ENCODE results near the gene PDLIM5.

The PDLIM5 gene

DNA sequence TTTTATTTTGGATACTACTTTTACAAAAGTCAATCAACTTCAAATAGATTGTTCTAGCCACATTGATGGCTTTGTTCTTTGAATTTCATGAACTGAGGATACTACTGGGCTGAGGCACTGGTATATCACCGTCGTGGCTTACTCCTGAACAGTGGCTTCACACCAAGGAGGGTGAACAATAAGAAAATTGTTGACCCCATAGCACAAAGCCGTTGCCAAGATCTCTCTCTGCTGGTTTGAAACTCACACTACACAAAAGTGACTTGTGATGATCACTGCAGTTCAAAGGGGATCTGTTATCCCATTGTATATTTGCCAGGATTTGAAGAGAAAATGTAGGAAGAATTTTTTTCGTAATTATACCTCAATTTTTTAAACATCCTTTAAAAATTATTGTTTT is 119.6 kb downstream of the PDLIM5 start:
- Histone ChIP-seq H3K9ac (ENCODE audit: low read depth, low read length) (no peak overlapping the region), H3K4me1 (ENCODE audit: control insufficient read depth, insufficient read depth, low read length) (peaks cover 6% of the 10 kb centered on the region), H3K9me3 (ENCODE audit: control insufficient read depth, insufficient read depth, low read length) (no peaks in the 10 kb centered on the region), H3K4me3 (ENCODE audit: low read depth, low read length) (no peak overlapping the region), H3K36me3 (ENCODE audit: control insufficient read depth, insufficient read depth, low read length) (no peaks in the 10 kb centered on the region), H3K27me3 (ENCODE audit: control insufficient read depth, insufficient read depth, low read length) (no peaks in the 10 kb centered on the region)

DNA sequence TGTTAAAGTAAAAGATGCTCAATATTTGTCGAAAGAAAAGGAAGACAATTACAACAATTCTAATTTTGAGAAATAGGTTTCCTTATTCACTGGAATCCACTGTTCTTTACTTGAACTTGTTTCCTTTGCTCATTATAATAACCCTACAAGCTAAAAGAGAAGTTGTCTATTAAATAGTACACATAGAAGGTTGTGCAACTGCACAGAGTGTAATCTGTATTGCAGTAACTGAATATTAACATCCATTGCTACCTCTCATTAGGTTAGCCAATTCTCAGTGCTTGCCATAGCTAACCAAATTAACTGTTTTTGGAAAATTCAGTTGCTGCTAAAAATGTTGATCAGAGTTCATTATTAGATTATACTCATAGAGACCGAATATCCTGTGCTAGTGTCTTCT is 120.0 kb downstream of the PDLIM5 start:
- H3K9ac ChIP-seq (ENCODE audit: low read depth, low read length) = no peak overlapping the region
- H3K4me1 ChIP-seq (ENCODE audit: control insufficient read depth, insufficient read depth, low read length) = peaks cover 6% of the 10 kb centered on the region
- no peaks in the 10 kb centered on the region for H3K9me3 ChIP-seq (ENCODE audit: control insufficient read depth, insufficient read depth, low read length)
- no peak overlapping the region for H3K4me3 ChIP-seq (ENCODE audit: low read depth, low read length)
- H3K36me3 ChIP-seq (ENCODE audit: control insufficient read depth, insufficient read depth, low read length) = no peaks in the 10 kb centered on the region
- H3K27me3 ChIP-seq (ENCODE audit: control insufficient read depth, insufficient read depth, low read length) = no peaks in the 10 kb centered on the region

DNA sequence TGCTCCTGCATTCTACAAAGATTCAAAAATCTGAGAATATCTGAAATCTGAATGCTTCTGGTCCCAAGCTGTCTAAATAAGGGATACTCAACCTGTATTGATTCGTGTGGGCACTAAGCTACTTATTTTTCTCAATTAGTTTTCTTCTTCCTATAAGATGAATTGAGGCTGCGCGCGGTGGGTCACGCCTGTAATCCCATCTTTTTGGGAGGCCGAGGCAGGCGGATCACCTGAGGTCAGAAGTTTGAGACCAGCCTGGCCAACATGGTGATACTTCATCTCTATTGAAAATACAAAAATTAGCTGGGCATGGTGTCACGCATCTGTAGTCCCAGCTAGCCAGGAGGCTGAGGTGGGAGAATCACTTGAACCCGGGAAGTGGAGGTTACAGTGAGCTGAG is 122.3 kb downstream of the PDLIM5 start:
- Histone ChIP-seq H3K9me3 (ENCODE audit: control insufficient read depth, insufficient read depth, low read length) (no peaks in the 10 kb centered on the region), H3K9ac (ENCODE audit: low read depth, low read length) (no peak overlapping the region), H3K4me3 (ENCODE audit: low read depth, low read length) (no peak overlapping the region), H3K36me3 (ENCODE audit: control insufficient read depth, insufficient read depth, low read length) (no peaks in the 10 kb centered on the region), H3K4me1 (ENCODE audit: control insufficient read depth, insufficient read depth, low read length) (peaks cover 6% of the 10 kb centered on the region), H3K27me3 (ENCODE audit: control insufficient read depth, insufficient read depth, low read length) (no peaks in the 10 kb centered on the region)

DNA sequence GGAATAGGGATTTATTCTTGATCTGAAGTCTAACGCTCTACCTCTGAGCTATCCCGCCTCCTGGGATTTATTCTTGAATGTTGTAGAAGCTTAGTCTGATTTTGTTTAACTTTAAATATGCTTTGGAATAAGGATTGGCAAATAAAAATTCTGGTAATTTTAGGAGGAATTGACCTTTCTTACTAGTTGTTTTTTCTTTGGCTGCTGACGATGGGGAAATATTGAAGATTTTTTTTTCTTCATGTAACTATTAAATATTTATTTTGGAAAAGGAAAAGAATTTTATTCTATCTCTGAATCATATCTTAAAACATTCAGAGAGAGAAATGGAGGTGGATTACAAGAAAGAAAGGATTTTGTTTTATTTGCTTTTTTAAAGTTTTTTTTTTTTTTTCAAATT is 122.9 kb downstream of the PDLIM5 start:
- no peaks in the 10 kb centered on the region for H3K9me3 ChIP-seq (ENCODE audit: control insufficient read depth, insufficient read depth, low read length)
- H3K27me3 ChIP-seq (ENCODE audit: control insufficient read depth, insufficient read depth, low read length) = no peaks in the 10 kb centered on the region
- no peak overlapping the region for H3K4me3 ChIP-seq (ENCODE audit: low read depth, low read length)
- no peak overlapping the region for H3K9ac ChIP-seq (ENCODE audit: low read depth, low read length)
- H3K36me3 ChIP-seq (ENCODE audit: control insufficient read depth, insufficient read depth, low read length) = no peaks in the 10 kb centered on the region
- H3K4me1 ChIP-seq (ENCODE audit: control insufficient read depth, insufficient read depth, low read length) = peaks cover 6% of the 10 kb centered on the region

DNA sequence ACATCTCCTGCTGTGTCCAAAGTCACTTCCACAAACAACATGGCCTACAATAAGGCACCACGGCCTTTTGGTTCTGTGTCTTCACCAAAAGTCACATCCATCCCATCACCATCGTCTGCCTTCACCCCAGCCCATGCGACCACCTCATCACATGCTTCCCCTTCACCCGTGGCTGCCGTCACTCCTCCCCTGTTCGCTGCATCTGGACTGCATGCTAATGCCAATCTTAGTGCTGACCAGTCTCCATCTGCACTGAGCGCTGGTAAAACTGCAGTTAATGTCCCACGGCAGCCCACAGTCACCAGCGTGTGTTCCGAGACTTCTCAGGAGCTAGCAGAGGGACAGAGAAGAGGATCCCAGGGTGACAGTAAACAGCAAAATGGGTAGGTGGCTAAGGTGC is 123.9 kb downstream of the PDLIM5 start:
- H3K4me3 ChIP-seq (ENCODE audit: low read depth, low read length) = no peak overlapping the region
- H3K9me3 ChIP-seq (ENCODE audit: control insufficient read depth, insufficient read depth, low read length) = no peaks in the 10 kb centered on the region

DNA sequence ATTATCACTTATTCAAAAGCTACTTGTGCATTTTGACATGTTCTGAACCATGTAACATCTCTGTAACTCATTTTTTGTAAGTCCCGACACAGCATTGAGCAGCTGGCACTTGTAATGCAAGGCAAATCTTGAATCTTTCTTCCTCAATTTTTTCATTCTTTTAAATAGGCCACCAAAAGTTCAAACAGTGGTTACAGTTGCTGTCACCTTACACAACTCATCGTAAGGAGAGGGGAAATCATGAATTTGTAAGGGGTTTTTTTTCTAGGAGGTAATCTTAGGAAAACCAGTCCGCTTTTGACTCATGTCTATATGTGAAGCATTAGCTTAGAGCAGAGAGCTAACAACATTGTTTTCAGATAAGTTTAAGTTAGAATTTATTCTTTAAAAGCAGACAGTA is 124.5 kb downstream of the PDLIM5 start:
- H3K36me3 ChIP-seq (ENCODE audit: control insufficient read depth, insufficient read depth, low read length) = no peaks in the 10 kb centered on the region
- no peaks in the 10 kb centered on the region for H3K9me3 ChIP-seq (ENCODE audit: control insufficient read depth, insufficient read depth, low read length)
- H3K27me3 ChIP-seq (ENCODE audit: control insufficient read depth, insufficient read depth, low read length) = no peaks in the 10 kb centered on the region
- H3K4me3 ChIP-seq (ENCODE audit: low read depth, low read length) = no peak overlapping the region
- H3K9ac ChIP-seq (ENCODE audit: low read depth, low read length) = no peak overlapping the region
- peaks cover 6% of the 10 kb centered on the region for H3K4me1 ChIP-seq (ENCODE audit: control insufficient read depth, insufficient read depth, low read length)

More for the DNA sequence above, 123.9 kb downstream of the PDLIM5 start:
- Histone ChIP-seq H3K9ac (ENCODE audit: low read depth, low read length) (no peak overlapping the region), H3K4me1 (ENCODE audit: control insufficient read depth, insufficient read depth, low read length) (peaks cover 6% of the 10 kb centered on the region), H3K27me3 (ENCODE audit: control insufficient read depth, insufficient read depth, low read length) (no peaks in the 10 kb centered on the region), H3K36me3 (ENCODE audit: control insufficient read depth, insufficient read depth, low read length) (no peaks in the 10 kb centered on the region)

DNA sequence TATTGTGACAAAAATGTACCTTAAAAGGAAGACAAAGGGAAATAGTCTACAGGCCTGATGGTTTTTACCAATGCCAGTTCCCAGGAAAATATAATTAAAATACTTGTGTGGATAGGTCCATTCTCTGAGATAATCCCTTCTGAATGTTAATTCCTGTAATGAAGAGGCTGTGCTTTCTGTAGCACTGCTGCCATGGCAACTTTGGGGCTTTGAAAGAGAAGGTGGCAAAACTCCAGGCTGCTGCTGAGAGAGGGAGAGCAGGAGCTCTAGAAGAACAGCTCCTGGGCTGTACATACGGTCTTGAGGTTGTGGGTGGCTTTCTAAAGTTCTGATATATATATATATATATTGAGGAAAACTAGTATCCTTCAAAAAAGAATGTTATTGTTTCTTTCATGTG is 125.4 kb downstream of the PDLIM5 start:
- Histone ChIP-seq H3K4me1 (ENCODE audit: control insufficient read depth, insufficient read depth, low read length) (peaks cover 6% of the 10 kb centered on the region), H3K9me3 (ENCODE audit: control insufficient read depth, insufficient read depth, low read length) (no peaks in the 10 kb centered on the region), H3K36me3 (ENCODE audit: control insufficient read depth, insufficient read depth, low read length) (no peaks in the 10 kb centered on the region), H3K4me3 (ENCODE audit: low read depth, low read length) (no peak overlapping the region), H3K27me3 (ENCODE audit: control insufficient read depth, insufficient read depth, low read length) (no peaks in the 10 kb centered on the region), H3K9ac (ENCODE audit: low read depth, low read length) (no peak overlapping the region)

DNA sequence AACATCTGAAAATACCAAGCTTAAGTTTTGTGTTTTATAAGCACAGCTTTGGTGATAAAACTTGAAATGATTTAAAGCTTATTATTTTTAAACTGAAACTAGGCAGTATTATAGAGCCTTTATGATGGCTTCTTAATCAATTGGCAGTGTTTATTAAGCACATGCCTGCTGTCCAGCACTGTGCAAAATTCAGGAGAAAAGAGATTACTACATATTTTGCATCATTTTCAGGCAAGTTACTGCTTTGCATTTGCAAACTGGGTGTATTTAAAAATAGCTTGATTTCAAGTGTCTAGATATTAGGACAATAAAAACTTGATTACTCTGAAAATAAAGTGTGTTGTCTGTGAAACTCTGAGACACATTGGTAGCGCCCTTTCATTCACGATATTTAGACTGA is 126.5 kb downstream of the PDLIM5 start:
- Histone ChIP-seq H3K36me3 (ENCODE audit: control insufficient read depth, insufficient read depth, low read length) (no peaks in the 10 kb centered on the region), H3K9ac (ENCODE audit: low read depth, low read length) (no peak overlapping the region), H3K27me3 (ENCODE audit: control insufficient read depth, insufficient read depth, low read length) (no peaks in the 10 kb centered on the region), H3K9me3 (ENCODE audit: control insufficient read depth, insufficient read depth, low read length) (no peaks in the 10 kb centered on the region), H3K4me3 (ENCODE audit: low read depth, low read length) (no peak overlapping the region), H3K4me1 (ENCODE audit: control insufficient read depth, insufficient read depth, low read length) (peaks cover 6% of the 10 kb centered on the region)

DNA sequence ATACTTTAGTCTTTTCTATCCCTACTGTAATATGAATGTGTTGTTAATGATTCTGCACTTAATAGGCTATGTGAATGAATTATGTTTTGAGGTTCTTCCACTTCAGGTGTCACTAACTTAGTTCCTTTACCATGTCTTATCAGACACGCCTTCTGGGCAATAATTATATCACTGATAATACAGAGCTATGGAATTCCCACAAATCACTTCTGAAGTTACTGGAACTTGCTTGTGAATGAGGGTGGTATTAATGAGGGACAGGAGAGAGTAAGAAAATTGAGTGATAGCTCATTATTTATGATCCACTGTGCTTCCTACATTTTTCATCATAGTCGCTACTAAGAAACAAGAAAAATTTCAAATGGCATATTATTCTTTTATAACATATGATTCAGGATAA is 130.0 kb downstream of the PDLIM5 start:
- Histone ChIP-seq H3K27me3 (ENCODE audit: control insufficient read depth, insufficient read depth, low read length) (no peaks in the 10 kb centered on the region), H3K9ac (ENCODE audit: low read depth, low read length) (no peak overlapping the region), H3K9me3 (ENCODE audit: control insufficient read depth, insufficient read depth, low read length) (no peaks in the 10 kb centered on the region), H3K4me1 (ENCODE audit: control insufficient read depth, insufficient read depth, low read length) (no peaks in the 10 kb centered on the region), H3K4me3 (ENCODE audit: low read depth, low read length) (no peak overlapping the region), H3K36me3 (ENCODE audit: control insufficient read depth, insufficient read depth, low read length) (no peaks in the 10 kb centered on the region)

DNA sequence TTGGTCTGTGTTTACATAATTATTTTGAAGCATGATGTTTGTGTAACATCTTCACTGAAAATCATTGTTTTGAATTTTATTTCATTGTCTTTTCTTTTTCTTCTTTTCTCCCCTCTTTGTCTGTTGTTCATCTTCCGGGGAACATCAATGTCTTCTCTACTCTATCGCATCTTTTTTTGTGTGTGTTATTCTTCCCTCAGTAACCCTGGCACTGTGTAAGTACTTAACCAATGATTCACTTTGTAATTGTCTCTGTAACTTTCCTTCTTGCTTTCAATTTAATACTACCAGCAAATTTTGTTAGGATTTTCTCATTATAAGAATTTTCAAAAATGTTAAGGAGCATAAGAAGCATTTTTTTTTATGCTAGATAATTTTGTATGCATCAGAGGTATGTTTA is 130.8 kb downstream of the PDLIM5 start:
- no peaks in the 10 kb centered on the region for H3K9me3 ChIP-seq (ENCODE audit: control insufficient read depth, insufficient read depth, low read length)
- no peaks in the 10 kb centered on the region for H3K36me3 ChIP-seq (ENCODE audit: control insufficient read depth, insufficient read depth, low read length)
- no peak overlapping the region for H3K9ac ChIP-seq (ENCODE audit: low read depth, low read length)
- H3K27me3 ChIP-seq (ENCODE audit: control insufficient read depth, insufficient read depth, low read length) = no peaks in the 10 kb centered on the region
- H3K4me1 ChIP-seq (ENCODE audit: control insufficient read depth, insufficient read depth, low read length) = no peaks in the 10 kb centered on the region
- no peak overlapping the region for H3K4me3 ChIP-seq (ENCODE audit: low read depth, low read length)

DNA sequence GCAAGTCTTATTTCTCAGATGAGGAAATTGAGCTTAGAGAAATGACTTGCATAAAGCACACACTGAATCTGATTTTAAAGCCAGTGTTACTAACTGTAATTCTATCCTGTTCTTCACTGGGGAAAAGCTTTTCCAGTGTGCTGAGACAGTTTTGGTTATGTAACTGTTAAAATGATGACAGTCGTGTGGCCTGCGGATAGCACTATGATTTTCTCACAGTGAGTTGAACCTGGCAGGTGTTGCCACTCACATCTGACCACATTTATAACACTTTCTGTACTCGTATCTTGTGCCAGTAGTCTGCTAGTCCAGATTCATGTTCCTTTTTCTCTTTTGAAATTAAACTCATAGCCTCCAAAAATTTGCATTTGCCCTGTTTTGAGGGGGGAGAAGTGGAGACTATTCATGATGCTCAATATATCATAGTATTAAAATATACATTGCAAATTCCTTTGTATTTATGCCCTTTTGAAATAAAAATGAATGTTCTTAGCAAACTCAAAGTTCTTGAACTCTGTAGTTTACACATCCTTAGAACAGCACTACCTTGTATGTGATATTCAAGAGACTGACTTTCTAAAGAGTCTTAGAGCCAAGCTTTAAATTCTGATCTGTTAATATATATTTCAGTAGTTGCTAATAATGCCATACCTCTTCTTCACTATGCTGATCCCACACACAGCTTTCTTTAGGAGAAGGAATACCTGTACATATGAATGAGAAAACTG is 132.3 kb downstream of the PDLIM5 start:
- no peaks in the 10 kb centered on the region for H3K9me3 ChIP-seq (ENCODE audit: control insufficient read depth, insufficient read depth, low read length)
- H3K4me1 ChIP-seq (ENCODE audit: control insufficient read depth, insufficient read depth, low read length) = no peaks in the 10 kb centered on the region
- no peaks in the 10 kb centered on the region for H3K27me3 ChIP-seq (ENCODE audit: control insufficient read depth, insufficient read depth, low read length)
- H3K9ac ChIP-seq (ENCODE audit: low read depth, low read length) = no peak overlapping the region
- H3K4me3 ChIP-seq (ENCODE audit: low read depth, low read length) = no peak overlapping the region
- no peaks in the 10 kb centered on the region for H3K36me3 ChIP-seq (ENCODE audit: control insufficient read depth, insufficient read depth, low read length)

DNA sequence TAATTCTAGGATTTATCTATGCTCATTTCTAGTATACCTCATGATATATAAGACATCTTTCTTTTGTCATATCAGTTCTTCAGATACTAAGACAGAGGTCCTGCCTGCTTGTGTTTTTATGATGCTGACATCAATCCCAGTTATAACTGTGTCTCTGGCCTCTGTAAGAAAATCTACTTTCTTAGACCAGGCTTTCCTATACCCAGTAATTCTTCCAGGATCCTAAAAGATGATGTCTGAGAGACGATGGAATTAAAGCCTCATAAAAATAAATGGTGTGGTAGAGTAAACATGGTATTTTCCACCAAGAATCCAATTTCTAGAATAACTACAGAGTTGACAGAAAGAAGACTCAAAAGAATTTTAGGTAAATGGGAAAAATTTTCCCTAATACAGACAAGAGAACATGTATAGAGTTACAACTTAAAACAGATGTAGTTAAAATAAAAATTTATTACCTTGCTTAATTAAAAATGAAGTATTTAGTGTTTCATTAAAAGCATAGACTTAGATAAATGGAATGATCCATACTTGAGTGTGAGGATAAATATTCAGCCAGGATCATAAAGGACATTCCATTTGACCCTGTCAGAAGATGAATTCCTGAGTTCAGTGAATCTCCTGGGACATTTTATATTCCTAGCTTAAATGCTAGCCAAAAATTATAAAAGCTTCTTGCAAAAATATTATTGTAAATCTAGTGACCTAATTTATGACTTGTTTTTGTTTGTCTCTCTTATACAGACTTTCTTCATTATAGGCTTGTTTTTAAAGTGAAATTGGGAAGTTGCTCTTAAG is 137.4 kb downstream of the PDLIM5 start:
- no peaks in the 10 kb centered on the region for H3K36me3 ChIP-seq (ENCODE audit: control insufficient read depth, insufficient read depth, low read length)
- H3K27me3 ChIP-seq (ENCODE audit: control insufficient read depth, insufficient read depth, low read length) = no peaks in the 10 kb centered on the region
- H3K9ac ChIP-seq (ENCODE audit: low read depth, low read length) = no peak overlapping the region
- no peaks in the 10 kb centered on the region for H3K4me1 ChIP-seq (ENCODE audit: control insufficient read depth, insufficient read depth, low read length)
- H3K4me3 ChIP-seq (ENCODE audit: low read depth, low read length) = no peak overlapping the region
- no peaks in the 10 kb centered on the region for H3K9me3 ChIP-seq (ENCODE audit: control insufficient read depth, insufficient read depth, low read length)
